GM18517 (cell line): ENCODE data around the gene TTC21A.
"Not testable (repeated sequence)": the region's sequence is repeated elsewhere in the genome, so short reads cannot be mapped to it uniquely, and the experiment has no call there.

ENCODE experiments used
- ATAC-seq: cut with Tn5 transposase; IDR thresholded peaks from one replicate; pipeline ENCODE4 v1.9.1; 2021; ENCODE audit warnings: mild to moderate bottlenecking, moderate library complexity; ENCODE audit not compliant: unreplicated experiment

Gene TTC21A

GRCh38 chr3:39149498-39150147 is 42.1 kb downstream of the TTC21A start:
- no peak for ATAC-seq

- no peak for ATAC-seq
These were observed 42.8 kb downstream of the TTC21A start for GRCh38 chr3:39150148-39150802.

- no peak for ATAC-seq
These were observed 43.5 kb downstream of the TTC21A start for GRCh38 chr3:39150803-39151631.

- ATAC-seq: no peak
These were observed 46.4 kb downstream of the TTC21A start for GRCh38 chr3:39153977-39154279.

- no peak for ATAC-seq
These were observed 47.0 kb downstream of the TTC21A start for GRCh38 chr3:39154280-39155021.

GRCh38 chr3:39156421-39156820 is 48.9 kb downstream of the TTC21A start:
- no peak for ATAC-seq

GRCh38 chr3:39157359-39157758 is 49.9 kb downstream of the TTC21A start:
- no peak for ATAC-seq

GRCh38 chr3:39158148-39158715 is 50.8 kb downstream of the TTC21A start:
- ATAC-seq: no peak

GRCh38 chr3:39164414-39164813 is 56.9 kb downstream of the TTC21A start:
- ATAC-seq: no peak

- no peak for ATAC-seq
These were observed 58.0 kb downstream of the TTC21A start for GRCh38 chr3:39165518-39165917.

GRCh38 chr3:39166134-39166710 is 58.7 kb downstream of the TTC21A start:
- ATAC-seq: no peak

GRCh38 chr3:39166932-39167532 is 59.6 kb downstream of the TTC21A start:
- ATAC-seq: no peak

GRCh38 chr3:39168156-39168780 is 60.8 kb downstream of the TTC21A start:
- no peak for ATAC-seq

- ATAC-seq: no peak
These were observed 62.2 kb downstream of the TTC21A start for GRCh38 chr3:39169712-39170111.

- ATAC-seq: no peak
These were observed 63.0 kb downstream of the TTC21A start for GRCh38 chr3:39170461-39170860.

GRCh38 chr3:39170877-39171276 is 63.4 kb downstream of the TTC21A start:
- ATAC-seq: not testable (repeated sequence)

- no peak for ATAC-seq
These were observed 64.4 kb downstream of the TTC21A start for GRCh38 chr3:39171860-39172259.

- ATAC-seq: no peak
These were observed 66.0 kb downstream of the TTC21A start for GRCh38 chr3:39173318-39174125.
